Neural progenitor cell (in vitro differentiated cells): Measurements from ENCODE around the gene SLC6A9.

ENCODE experiments used
- CTCF ChIP-seq: fragments of 200-600 bp; sonication (generic); IDR thresholded peaks from 2 replicates; pipeline ENCODE4 v1.5.1; 2017; ENCODE audit warnings: antibody characterized with exemption, mild to moderate bottlenecking
- EZH2phosphoT487 ChIP-seq: fragments of 200-600 bp; sonication (generic); IDR thresholded peaks from 2 replicates; pipeline ENCODE4 v1.6.1; 2017; ENCODE audit warnings: antibody characterized with exemption

GRCh38 chr1:43968348-43968948 lies 62.8 kb downstream of the SLC6A9 start:
- TF ChIP-seq CTCF (no peak), EZH2phosphoT487 (no peak)
